ENCODE measurements around the gene CCNO.

Gene CCNO, protein sequence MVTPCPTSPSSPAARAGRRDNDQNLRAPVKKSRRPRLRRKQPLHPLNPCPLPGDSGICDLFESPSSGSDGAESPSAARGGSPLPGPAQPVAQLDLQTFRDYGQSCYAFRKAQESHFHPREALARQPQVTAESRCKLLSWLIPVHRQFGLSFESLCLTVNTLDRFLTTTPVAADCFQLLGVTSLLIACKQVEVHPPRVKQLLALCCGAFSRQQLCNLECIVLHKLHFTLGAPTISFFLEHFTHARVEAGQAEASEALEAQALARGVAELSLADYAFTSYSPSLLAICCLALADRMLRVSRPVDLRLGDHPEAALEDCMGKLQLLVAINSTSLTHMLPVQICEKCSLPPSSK

DNA sequence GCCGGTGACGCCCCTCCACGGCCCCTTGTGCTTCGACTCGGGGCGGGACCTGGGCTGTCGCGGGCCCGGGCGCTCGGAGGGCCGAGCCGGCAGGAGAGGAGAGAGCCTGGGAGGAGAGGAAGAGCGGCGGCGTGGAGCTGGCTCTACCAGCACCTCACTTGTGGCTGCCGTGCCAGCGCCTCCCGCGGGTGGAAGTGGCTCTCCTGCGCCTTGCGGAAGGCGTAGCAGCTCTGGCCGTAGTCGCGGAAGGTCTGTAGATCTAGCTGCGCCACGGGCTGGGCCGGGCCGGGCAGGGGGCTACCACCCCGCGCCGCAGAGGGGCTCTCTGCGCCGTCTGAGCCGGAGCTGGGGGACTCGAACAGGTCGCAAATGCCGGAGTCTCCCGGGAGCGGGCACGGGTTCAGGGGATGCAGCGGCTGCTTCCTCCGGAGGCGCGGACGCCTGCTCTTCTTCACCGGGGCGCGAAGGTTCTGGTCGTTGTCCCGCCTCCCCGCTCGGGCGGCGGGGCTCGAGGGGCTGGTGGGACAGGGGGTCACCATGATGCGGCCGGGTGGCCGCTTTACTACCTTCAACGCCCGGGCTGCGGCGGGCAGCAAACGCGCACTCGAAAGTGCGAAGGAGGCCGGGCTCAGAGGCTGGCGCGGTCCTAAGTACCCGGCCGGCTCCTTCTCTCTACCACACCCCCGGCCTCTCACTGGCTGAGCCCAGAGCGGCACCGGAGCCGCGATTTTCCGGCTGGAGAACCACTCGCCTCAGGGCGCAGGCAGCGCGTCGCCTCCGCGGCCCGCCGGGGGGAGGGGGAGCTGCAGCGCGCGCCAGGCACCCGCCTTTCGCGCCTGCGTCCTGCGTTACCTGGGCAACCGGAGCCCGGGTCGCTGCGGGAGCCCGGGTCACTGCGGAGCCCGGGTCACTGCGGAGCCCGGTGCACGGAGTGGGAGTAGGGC, at the start of gene CCNO:
Gene CCNO, minus strand, starts transcription at position 624 of the 944 bp plus-strand sequence. Its CDS starts 85 bp downstream, at position 539.
- DNase-seq: peak; percentile 87

DNA sequence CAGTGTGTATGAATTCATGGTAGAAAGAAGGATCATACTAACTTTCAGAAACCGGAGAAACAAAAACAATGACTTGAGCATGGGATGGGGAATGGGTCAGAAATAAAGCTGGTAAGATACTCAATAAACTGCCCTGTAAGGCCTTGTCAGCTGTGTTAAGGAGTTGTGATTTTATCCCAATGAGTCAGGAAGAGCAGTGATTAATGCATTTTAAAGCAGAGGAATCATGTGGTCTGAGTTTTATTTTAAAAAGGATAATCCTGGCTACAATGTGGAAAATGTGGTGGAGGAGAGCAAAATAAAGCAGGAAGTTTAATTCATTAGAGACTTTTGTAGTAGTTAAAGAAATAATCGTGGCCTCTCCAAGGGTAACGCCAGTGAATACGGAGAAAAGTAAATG, 45.4 kb upstream of the CCNO start:
- no peak for DNase-seq

DNA sequence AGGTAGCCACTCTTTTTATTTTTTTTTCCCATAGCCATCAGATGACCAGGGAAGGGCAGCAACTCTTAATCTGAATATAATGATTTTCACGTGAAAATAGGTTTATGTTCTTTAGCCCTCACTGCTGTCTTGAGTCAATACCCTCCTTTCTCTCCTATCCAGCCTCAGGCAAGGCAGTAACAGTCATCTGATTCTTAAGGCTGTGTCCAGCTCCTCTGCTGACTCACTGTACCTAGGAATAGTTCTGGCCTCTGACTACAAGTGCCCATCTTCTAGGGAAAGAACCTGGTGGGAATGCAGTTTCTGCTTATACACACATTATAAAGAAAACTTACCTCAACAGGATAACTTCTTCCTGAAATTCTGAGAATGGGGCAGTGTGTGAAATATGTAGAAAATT, 43.4 kb upstream of the CCNO start:
- no peak for DNase-seq

DNA sequence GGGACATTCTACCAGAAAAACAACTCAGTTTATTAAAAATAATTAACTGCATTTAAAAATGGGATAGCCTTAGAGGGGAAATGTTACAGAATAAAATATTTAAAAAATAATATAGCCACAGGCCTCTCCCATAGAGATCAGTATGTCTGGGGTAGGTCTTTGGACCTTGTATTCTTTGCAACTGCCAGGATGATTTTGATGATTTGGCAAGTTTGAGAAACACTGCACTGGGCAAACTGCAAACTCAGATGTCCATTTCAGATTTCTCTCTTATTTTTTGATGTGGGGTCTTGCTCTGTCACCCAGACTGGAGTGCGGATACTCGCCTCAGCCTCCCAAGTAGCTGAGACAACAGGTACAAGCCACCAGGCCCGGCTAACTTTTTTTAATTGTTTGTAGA, 24.9 kb upstream of the CCNO start:
- no peak for DNase-seq

DNA sequence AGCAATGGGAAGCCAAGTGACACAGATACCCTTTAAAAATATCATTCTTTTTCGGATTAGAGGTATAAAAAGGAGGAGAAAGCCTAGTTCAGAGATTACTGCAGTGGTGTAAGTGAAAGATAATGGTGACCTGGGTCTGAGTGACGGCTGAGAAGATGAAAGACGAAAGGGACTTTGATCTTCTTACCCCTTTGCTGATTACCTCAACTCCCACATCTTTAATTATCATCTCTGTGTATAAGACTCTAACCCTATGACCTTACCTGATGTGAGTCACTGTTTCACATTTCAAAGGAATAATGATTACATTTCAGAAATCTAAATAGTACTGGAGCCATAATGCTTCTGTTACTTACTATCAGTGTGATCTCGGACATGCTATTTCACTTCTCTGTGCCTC, 21.4 kb upstream of the CCNO start:
- no peak for DNase-seq

DNA sequence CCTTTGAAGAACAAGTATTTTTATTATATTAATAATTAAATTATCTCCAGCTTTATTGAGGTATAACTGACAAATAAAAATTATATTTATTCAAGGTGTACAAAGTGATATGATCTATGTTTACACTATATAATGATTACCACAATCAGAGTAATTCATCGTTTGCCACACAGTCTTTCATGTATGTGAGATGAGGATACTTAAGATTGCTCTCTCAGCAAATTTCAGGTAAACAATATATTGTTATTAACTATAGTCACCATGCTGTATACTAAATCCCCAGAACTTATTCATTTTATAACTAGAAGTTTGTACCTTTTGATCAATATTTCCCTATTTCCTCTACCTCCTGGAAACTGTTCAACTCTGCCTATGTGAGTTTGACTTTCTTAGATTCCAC, 16.7 kb upstream of the CCNO start:
- no peak for DNase-seq

DNA sequence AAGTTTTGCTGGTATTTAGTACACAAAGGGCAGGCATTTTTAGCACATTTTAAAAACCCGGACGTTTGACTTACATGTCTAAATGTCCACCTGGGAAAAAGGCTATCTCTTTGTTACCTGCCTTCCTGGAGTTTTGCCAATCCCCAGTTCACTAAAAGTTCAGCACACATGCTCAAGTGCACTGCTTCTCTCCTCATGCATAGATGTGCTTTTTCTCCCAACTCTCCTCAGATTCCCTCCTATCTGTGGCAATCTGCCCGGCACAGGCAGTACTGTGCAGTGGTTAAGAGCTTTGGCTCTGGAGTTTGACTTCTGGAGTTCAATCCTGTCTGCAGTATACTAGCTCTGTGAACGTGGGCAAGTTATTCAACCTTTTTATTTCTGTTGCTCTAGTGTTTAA, 8.3 kb upstream of the CCNO start:
- peak; percentile 9 for DNase-seq

DNA sequence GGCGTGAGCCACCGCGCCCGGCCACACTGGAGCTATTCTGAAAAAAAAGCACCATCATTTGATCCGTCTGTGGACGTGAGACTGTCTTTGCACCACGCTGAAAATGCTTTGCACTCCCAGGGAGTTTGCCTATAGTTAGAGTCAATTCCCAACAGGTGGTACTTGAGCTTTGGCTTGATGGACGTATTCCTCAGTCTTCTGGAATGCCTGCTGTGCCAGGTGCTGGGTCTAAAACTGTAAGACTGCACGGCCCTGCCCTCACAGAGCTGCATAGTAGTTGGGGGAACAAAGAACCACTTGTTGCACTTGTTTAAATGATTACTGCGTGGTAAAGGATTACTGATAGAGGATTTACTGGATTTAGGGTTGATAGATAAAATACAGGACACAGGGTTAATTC, 3.4 kb upstream of the CCNO start:
- DNase-seq: no peak

DNA sequence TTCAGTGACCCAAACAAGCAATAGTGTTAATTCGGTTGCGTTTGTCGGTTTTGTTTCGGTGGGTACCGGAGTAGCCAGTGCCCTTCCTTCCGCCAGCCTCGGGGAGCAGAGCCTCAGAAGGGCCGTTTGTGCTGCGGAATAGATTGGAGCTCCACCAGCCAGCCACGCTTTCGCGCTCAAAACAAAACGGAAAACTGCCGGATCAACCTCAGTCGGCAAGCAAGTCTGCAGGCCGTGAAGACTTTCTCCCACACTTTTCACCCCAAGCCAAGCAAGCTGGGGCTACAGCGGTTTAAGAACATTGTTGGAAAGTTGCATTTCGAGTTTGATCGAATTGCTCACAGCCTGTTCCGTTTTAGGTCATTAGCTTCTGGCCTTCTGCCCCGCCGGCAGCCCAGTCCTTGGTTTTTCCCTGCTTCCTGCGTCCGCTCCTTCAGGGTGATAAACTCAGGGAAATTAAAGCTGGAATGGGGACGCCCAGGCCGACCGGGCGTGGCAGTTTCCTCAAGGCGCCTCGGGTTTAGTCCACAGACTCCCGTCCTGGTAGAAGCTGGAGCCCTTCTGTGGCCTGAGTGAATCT, 803 bp upstream of the CCNO start:
- DNase-seq: no peak

DNA sequence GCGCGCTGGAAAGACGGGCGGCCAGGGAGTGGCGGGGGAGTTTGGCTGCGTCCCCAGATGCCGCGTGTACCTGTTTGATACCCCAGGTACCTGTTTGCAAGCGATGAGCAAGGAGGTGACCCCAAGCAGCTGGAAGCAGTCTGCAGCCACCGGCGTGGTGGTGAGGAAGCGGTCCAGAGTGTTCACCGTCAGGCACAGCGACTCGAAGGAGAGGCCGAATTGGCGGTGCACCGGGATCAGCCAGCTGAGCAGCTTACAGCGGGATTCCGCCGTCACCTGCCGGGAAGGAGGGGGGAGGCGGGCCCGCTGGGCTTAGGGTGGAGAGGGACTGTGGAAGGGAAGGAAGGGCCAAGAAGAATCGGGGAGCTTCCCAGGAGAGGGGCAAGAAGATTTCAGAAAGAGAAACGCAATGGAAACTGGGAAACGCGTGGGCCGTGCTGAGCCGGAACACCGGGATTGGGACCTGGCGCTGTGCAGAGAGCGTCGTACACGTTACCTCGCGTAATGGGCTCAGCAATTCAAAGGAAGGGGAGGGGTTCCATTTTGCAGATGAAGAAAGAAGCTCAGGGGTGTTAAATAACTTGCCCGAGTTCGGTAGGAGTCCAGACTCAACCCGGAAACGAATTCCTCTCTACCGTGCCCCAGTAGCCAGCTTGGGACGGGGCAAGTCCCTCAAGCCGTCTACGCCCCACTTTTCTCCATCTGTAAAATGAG, 980 bp downstream of the CCNO start:
- peak; percentile 40 for DNase-seq

DNA sequence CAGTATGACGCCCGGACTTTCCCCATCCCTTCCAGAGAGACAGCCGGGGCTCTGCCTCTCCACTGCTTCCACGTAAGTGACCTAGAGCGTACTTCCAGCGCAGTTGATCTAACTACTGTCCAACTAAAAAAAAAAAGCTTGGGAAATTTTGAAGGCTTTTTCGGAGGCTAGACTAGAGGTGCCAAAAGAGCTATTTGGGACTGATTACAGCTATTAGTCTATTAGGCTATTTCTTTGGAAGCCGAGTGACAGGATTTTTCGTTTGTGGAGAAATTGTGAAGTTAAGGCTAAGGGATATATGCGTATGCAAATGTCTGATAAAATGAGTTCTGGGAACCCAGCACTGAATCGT, 1.5 kb downstream of the CCNO start:
- DNase-seq: no peak

DNA sequence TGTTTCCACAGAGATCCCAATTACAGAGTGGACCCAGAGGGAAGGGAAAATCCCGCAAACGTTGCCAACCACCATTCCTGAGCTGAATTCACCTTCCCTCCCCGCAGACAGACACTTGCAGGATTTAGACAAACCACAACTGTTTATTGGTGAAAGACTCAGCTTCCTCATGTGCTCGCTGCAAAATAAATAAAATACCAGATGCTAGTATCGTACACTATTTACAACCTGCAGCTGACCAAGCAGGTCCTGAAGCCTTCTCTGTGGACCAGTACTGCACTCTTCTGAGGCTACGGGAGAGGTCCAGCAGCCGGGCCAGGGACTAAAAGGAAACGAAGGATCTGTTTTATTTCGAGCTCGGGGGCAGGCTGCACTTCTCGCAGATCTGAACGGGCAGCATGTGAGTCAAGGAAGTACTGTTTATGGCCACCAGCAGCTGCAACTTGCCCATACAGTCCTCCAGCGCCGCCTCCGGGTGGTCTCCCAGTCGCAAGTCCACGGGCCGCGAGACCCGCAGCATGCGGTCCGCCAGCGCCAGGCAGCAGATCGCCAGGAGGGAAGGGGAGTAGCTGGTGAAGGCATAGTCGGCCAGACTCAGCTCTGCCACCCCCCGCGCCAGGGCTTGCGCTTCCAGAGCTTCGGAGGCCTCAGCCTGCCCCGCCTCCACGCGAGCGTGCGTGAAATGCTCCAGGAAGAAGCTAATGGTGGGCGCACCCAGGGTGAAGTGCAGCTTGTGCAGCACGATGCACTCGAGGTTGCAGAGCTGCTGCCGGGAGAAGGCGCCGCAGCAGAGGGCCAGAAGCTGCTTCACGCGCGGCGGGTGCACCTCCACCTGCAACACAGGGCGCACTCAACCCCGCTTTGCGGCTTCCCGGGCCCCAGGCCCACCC, 2.1 kb downstream of the CCNO start:
- DNase-seq: peak; percentile 19

DNA sequence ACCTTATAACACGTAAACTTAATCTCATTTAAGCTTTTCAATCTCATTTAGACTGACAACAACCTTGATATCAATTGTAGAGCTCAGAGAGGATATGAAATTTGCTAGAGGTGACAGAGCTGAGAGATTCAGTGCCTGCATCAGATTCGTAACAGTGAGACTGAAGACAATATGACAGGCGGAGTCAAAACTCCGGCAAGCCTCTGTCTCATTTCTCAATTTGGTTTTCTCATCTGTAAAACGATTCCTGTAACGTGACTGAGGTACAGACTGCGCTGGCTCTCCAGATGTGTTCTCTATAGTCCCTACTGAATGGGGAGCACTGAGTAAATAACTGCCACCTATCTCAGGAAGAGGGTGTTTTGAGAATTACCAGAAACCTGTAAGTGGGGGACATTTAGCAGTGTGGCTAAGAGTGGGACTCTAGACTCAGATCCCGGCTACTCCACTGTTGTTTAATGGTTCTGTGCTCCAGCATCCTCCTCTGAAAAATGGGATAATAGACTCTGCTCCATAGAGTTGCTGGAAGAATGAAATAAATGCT, 3.2 kb downstream of the CCNO start:
- DNase-seq: no peak

DNA sequence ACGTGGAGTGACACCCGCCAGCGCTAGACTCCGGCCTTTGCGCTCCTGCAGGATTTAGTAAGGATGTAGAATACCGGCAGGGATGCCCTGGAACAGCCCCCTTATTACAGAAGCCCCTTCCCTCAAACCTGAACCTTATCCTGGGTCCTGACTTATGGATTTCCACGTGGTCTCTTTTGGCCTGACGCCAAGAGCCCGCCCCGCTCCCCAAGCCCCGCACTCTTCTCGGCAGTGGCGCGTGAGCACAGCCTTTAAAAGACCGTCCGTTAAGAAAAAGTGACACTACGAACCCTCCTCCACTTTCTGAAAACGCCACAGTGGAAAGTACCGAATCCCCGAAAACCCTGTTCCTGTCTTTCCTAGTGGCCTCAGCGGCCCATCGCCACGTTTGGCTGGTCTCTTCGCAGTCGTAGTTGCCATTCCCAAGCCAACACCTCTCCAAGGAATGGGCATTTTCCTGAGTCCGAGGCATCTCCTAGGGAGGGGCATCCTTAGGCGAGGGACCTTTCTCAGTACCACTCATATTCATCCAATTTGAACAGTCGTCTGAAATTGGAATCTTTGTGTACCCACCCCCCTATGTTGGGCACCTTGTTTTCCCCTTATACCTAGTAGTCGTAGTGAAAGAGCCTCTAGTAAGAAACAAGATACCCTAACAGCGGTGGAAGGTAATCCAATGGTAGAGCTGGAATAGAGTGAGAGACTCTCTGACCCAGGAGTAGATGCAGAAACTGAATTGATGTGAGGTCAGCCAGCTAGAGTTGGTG, 5.6 kb downstream of the CCNO start:
- no peak for DNase-seq

DNA sequence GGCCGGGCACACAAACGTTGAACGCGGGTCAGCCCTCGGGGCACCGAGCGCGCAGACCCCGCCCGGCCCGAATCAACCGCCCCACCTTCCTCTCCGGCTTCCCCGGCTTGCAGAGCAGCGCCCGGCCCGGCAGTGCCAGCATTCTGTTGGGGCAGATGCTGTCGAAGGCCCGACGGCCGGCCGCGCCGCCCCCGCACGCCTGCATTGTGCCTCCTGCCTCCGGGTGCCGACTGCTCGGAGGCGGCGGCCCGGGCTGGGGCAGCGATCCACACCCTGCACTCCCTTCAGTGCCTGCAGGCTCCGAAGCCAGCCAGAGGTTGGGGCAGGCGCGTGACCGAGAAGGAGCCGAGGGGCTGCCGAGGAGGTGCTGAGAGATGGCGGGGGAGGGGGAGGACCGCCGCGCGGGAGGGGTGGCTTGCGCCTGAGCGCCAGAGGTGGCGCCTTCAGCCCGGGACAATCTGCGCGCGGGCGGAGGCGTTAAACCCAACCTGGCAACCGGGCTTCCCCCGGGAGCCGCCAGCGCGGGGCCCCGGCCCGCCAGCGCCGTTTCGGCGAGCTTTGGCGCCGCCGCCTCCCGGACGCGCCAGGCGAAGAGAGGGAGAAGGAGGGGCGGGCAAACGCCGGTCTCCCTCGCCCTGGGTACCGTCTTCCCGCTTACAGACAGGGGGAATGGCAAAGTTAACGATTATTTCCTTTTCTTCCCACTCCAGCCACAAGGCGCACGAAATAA, 6.3 kb downstream of the CCNO start, which contains the start of gene MCIDAS:
Gene MCIDAS, minus strand, starts transcription at position 382 of the 730 bp plus-strand sequence. Its CDS starts 177 bp downstream, at position 205.
- peak; percentile 65 for DNase-seq

DNA sequence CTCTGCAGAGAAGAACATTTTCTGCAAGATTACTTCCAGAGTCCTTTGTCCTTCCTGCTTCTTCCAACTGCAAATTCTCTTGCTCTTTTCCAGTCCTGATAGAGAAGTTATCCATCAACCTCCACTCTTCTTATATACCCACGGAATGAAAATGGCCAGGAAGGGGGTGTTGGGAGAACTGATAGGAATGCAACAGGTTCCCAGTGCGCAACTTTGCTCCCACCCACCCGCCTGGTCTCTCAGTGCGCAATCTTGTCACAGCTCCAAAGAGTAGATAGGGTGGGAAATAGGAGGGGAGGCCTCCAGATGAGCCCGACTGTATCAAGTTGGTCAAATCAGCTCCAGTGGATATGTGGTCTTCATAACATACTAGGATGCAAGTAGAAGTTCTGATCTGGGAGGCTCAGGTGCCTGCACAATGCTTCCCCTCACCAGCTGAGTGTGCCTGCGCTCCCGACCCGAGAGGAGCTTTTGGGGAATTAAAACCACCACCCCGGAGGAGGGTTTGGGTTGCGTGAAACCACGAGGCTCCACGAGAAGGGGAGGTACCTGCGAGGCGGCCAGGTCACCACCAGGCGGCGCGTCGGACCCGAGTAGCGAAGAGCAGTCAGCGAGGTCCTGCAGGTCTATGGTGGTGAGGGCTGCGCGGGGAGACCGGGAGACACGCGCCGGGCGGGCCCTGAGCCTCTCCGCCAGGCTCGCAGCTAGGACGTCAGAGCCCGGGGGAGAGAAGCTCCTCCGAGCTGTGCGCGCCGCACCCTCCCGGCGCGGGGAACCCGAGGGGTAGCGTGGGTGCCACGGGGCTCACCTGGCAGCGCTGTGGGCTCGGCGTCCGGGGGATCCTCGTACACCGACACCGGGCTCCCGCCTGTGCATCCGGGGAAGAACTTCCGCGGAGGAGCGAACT, 7.1 kb downstream of the CCNO start:
- DNase-seq: peak; percentile 83

DNA sequence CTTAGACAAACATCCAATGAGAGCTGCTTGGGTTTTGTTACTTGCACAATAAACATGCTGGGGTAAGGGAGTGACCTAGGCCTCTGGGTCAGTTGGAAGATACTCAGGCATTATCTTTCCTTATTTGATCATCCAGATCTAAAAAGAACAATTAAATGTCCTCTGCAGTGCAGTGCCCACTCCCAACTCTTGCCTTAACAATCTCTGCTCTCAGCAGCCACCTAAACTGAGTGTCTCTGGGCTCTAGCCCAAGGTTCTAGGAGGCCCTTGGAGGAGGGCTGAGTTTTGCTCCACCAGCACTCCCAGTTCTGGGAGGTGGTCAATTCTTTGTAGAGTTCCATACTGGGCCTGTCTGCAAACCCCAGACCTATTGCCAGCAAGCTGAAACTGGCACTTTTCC, 8.1 kb downstream of the CCNO start:
- DNase-seq: no peak

DNA sequence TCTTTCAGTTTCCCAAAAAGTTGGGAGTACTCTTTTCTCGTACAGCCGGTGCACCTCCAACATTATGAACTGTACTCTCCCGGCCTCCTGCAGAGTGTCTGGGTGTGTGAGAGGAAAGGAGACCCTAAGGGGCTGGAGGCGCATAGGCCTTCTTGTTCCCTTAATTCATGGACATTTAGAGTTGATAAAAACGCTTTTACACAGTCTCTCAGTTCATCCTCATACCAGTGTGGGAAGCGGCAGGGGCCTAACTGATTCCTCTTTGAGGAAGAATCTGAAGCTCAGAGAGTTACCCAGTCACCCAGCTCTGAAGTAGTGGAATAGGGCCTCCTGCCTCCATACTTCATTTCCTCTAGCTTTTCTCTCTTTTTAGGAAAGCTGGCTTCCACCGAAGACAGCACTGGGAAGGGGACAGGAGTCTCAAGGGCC, 9.6 kb downstream of the CCNO start:
- no peak for DNase-seq

Data from COR-L47 (cell line).